ENCODE results near the gene IL2RA. TPM values are rescaled to one million over a fixed set of nuclear protein-coding genes. Genes with fewer than 3 reads are reported as not detected.

IL2RA gene
- polyA plus RNA-seq, 1 donor from 2014 or later, result not detected

DNA sequence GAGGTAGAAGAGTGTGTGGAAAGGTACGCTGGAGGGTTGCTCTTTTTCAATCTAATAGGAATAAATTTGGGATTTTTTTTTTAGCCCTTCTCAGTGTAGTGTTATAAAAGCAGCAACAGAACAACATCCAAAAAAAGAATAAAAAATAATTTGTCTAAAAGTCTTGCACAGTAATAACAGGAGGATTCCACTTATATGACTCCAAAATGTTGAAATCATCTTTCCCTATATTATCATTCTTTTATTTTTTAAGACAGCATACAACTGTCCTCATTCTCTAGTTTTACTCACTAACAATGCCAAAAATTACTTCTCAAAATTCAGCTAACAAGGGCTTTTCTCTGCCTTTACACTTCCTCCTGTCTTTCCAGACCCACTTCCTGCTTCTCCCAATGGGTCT is 27.8 kb downstream of the IL2RA start:
- Histone ChIP-seq H3K36me3 (ENCODE audit: insufficient read depth, low read length) (no peaks in the 10 kb centered on the region), H3K9ac (ENCODE audit: low read length) (no peak overlapping the region), H3K4me2 (ENCODE audit: low read length) (no peak overlapping the region), H3K9me2 (ENCODE audit: insufficient read depth, low read length) (no peaks in the 10 kb centered on the region), H4K20me1 (ENCODE audit: insufficient read depth) (no peaks in the 10 kb centered on the region), H3K9me3 (ENCODE audit: low read length) (no peaks in the 10 kb centered on the region), H3K79me2 (replicated peaks; ENCODE audit: insufficient read depth, low read length) (no peaks in the 10 kb centered on the region), H3K27ac (ENCODE audit: low read length) (no peak overlapping the region), H3K4me3 (ENCODE audit: low read length) (no peak overlapping the region), H3K27me3 (ENCODE audit: insufficient read depth, low read depth, low read length) (no peaks in the 10 kb centered on the region), H3F3A (ENCODE audit: insufficient read depth, low read length, poor library complexity, severe bottlenecking) (no peaks in the 10 kb centered on the region), H2AFZ (ENCODE audit: low read depth, low read length) (no peak overlapping the region)
- TF ChIP-seq MXI1 (conservative IDR thresholded peaks at IDR 0.05; ENCODE audit: poor library complexity, severe bottlenecking) (no peak), SMC3 (conservative IDR thresholded peaks at IDR 0.05; ENCODE audit: poor library complexity) (no peak), EP300 (conservative IDR thresholded peaks at IDR 0.05; ENCODE audit: poor library complexity, severe bottlenecking) (no peak), POLR2AphosphoS5 (IDR thresholded peaks at IDR 0.05) (no peak), TAF1 (IDR thresholded peaks at IDR 0.05; ENCODE audit: low read depth) (no peak), RAD21 (conservative IDR thresholded peaks at IDR 0.05) (no peak), EZH2 (IDR thresholded peaks at IDR 0.05; ENCODE audit: borderline replicate concordance, insufficient read depth, low read length, poor library complexity, severe bottlenecking) (no peak), CTCF (IDR thresholded peaks at IDR 0.05; ENCODE audit: poor library complexity, severe bottlenecking) (no peak)
- TF ChIP-seq, protein P1, sequence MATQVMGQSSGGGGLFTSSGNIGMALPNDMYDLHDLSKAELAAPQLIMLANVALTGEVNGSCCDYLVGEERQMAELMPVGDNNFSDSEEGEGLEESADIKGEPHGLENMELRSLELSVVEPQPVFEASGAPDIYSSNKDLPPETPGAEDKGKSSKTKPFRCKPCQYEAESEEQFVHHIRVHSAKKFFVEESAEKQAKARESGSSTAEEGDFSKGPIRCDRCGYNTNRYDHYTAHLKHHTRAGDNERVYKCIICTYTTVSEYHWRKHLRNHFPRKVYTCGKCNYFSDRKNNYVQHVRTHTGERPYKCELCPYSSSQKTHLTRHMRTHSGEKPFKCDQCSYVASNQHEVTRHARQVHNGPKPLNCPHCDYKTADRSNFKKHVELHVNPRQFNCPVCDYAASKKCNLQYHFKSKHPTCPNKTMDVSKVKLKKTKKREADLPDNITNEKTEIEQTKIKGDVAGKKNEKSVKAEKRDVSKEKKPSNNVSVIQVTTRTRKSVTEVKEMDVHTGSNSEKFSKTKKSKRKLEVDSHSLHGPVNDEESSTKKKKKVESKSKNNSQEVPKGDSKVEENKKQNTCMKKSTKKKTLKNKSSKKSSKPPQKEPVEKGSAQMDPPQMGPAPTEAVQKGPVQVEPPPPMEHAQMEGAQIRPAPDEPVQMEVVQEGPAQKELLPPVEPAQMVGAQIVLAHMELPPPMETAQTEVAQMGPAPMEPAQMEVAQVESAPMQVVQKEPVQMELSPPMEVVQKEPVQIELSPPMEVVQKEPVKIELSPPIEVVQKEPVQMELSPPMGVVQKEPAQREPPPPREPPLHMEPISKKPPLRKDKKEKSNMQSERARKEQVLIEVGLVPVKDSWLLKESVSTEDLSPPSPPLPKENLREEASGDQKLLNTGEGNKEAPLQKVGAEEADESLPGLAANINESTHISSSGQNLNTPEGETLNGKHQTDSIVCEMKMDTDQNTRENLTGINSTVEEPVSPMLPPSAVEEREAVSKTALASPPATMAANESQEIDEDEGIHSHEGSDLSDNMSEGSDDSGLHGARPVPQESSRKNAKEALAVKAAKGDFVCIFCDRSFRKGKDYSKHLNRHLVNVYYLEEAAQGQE (IDR thresholded peaks at IDR 0.05; ENCODE audit: borderline replicate concordance), result no peak

DNA sequence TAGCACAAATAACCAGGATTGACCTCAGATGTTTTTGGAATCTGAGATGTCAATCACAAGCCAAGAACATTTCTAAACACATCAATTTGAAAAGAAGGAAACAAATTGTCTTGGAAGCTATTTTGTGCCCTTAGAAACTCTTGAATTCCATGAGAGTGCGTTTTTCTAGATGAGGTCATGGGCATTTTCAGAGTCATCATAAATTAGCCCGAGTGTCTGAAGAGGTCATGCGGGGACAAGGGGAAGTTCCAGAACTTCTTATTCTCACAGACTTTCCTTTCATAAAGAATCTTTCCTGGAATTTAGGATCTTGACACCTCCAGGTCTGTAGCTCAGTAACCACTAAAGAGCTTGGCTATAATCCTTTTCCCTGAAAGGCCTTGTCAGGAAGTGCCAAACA is 28.2 kb downstream of the IL2RA start:
- Histone ChIP-seq H3K36me3 (ENCODE audit: insufficient read depth, low read length) (no peaks in the 10 kb centered on the region), H3K4me3 (ENCODE audit: low read length) (no peak overlapping the region), H4K20me1 (ENCODE audit: insufficient read depth) (no peaks in the 10 kb centered on the region), H3K79me2 (replicated peaks; ENCODE audit: insufficient read depth, low read length) (no peaks in the 10 kb centered on the region), H3K4me2 (ENCODE audit: low read length) (no peak overlapping the region), H3K27ac (ENCODE audit: low read length) (no peak overlapping the region), H3K9me2 (ENCODE audit: insufficient read depth, low read length) (no peaks in the 10 kb centered on the region), H3K9me3 (ENCODE audit: low read length) (no peaks in the 10 kb centered on the region), H2AFZ (ENCODE audit: low read depth, low read length) (no peak overlapping the region), H3K9ac (ENCODE audit: low read length) (no peak overlapping the region), H3K27me3 (ENCODE audit: insufficient read depth, low read depth, low read length) (no peaks in the 10 kb centered on the region), H3F3A (ENCODE audit: insufficient read depth, low read length, poor library complexity, severe bottlenecking) (no peaks in the 10 kb centered on the region)
- TF ChIP-seq SMC3 (conservative IDR thresholded peaks at IDR 0.05; ENCODE audit: poor library complexity), result no peak
- no peak for TF ChIP-seq MXI1 (conservative IDR thresholded peaks at IDR 0.05; ENCODE audit: poor library complexity, severe bottlenecking)
- TF ChIP-seq EZH2 (IDR thresholded peaks at IDR 0.05; ENCODE audit: borderline replicate concordance, insufficient read depth, low read length, poor library complexity, severe bottlenecking), result no peak
- TF ChIP-seq, protein P1 (IDR thresholded peaks at IDR 0.05; ENCODE audit: borderline replicate concordance), result no peak
- TF ChIP-seq EP300 (conservative IDR thresholded peaks at IDR 0.05; ENCODE audit: poor library complexity, severe bottlenecking), result no peak

All from neural cell (in vitro differentiated cells).